Right lobe of liver (tissue), 6 donors: ENCODE data around the gene ALPP. TPM values are rescaled to one million over a fixed set of nuclear protein-coding genes. Genes with fewer than 3 reads are reported as not detected.

Source experiments
- ATAC-seq, 4 donors: fragments of 200-7000 bp; cut with Tn5 transposase; one replicate each; pipeline ENCODE4 v1.9.1; 2020; ENCODE audit warnings: mild to moderate bottlenecking in 4 of 4, moderate library complexity in 4 of 4
- DNase-seq, 3 donors: peaks; one replicate each; pipeline ENCODE4 v3.0.0-alpha.2; 2020
- H3K27ac ChIP-seq, 3 donors: fragments of 200-600 bp; one replicate each; pipeline ENCODE4 v1.8.0; 2022
- H3K27me3 ChIP-seq, 2 donors: fragments of 200-600 bp; one replicate each; pipeline ENCODE4 v1.8.0; 2022
- H3K36me3 ChIP-seq, 4 donors: fragments of 200-600 bp; sonication (generic) in 1 of 4; one replicate each; pipeline versions ENCODE4 v1.5.1 to v1.8.0; 2017 to 2022; ENCODE audit warnings: control low read depth in 1 of 4
- H3K4me1 ChIP-seq, 4 donors: fragments of 200-600 bp; sonication (generic) in 1 of 4; one replicate each; pipeline versions ENCODE4 v1.5.1 to v1.8.0; 2017 to 2022; ENCODE audit warnings: control low read depth in 1 of 4
- H3K4me3 ChIP-seq, 3 donors: fragments of 200-600 bp; one replicate each; pipeline ENCODE4 v1.8.0; 2022
- H3K9me3 ChIP-seq, 4 donors: fragments of 200-600 bp; sonication (generic) in 1 of 4; one replicate each; pipeline versions ENCODE4 v1.5.1 to v1.8.0; 2017 to 2022; ENCODE audit warnings: control low read depth in 1 of 4
- CTCF ChIP-seq, 4 donors: fragments of 200-600 bp in 3 of 4; fragments of 450-650 bp in 1 of 4; IDR thresholded peaks; one replicate each; pipeline versions ENCODE4 v1.5.1 to v1.8.0; 2016 to 2022; ENCODE audit warnings: antibody characterized with exemption in 4 of 4, mild to moderate bottlenecking in 2 of 4
- POLR2A ChIP-seq: fragments of 450-650 bp; IDR thresholded peaks from one replicate; pipeline ENCODE4 v1.6.1; 2017; ENCODE audit warnings: antibody characterized with exemption, mild to moderate bottlenecking
- WGBS: methylation state at CpG from one replicate; pipeline ENCODE4 v1.1.6; 2018; ENCODE audit warnings: low coverage, low lambda C conversion rate; ENCODE audit not compliant: insufficient coverage; ENCODE audit errors: missing lambda C conversion rate; 5-methylcytosine and 5-hydroxymethylcytosine counted together
- intact Hi-C, 2 donors: fragments of 100-400 bp; cut with DNase I; formaldehyde crosslinking; loops; one replicate each; pipeline versions ENCODE4 v1.11.2 to v1.14.1; 2022
- total RNA-seq, 6 experiments: library from RNA; depleted of rRNA in 2 of 6; stranded (reverse); fragments of >200 nt in 2 of 6; fragmentation: NEBNext Ultra II Directional in 3 of 6; extraction: Animal tissue kit (Norgen Biotek cat#: 25700) in 3 of 6; gene quantifications; one replicate each; pipeline versions ENCODE4 v1.1.0 to v1.2.4, GENCODE V29; 2016 to 2023
- donor health status: DM: no; HTN: yes; CAD: no.
- donor health status: DM: no; HTN: no; CAD: no.
- donor health status: DM: no; HTN: no; CAD: no.
- donor health status: DM: no; HTN: yes; CAD: no.
- donor health status: DM: no; HTN: yes; CAD: no.

The ALPP gene
- total RNA-seq, 6 experiments from 2014 or later, result not detected

GRCh38 chr2:232348936-232349335 lies 29.6 kb upstream of the ALPP start:
- DNase-seq (peak in 2 of 3 donors; percentile 29 to 46), ATAC-seq (peak in 1 of 4 donors; percentile 4)
- peaks cover 0 to 3% (median 0%) of the 10 kb centered on the region in 4 donors for H3K4me1 ChIP-seq
- H3K4me3 ChIP-seq, result no peak overlapping the region
- no peak overlapping the region for H3K27ac ChIP-seq
- intact Hi-C loops, result no loop called here
- WGBS, result 45% methylated on average over 6 of the region's 6 CpGs
- no peaks in the 10 kb centered on the region for H3K36me3 ChIP-seq
- H3K27me3 ChIP-seq, result peaks cover 0 to 27% of the 10 kb centered on the region in 2 donors
- no peak for TF ChIP-seq CTCF (IDR thresholded peaks at IDR 0.05)
- TF ChIP-seq POLR2A, result no peak
- H3K9me3 ChIP-seq, result no peaks in the 10 kb centered on the region

GRCh38 chr2:232349546-232349945 lies 29.0 kb upstream of the ALPP start:
- ATAC-seq, result no peak
- H3K9me3 ChIP-seq, result no peaks in the 10 kb centered on the region
- DNase-seq, result peak in 2 of 3 donors; percentile 32 to 39

GRCh38 chr2:232349946-232350635 lies 28.5 kb upstream of the ALPP start:
- Histone ChIP-seq H3K4me3 (no peak overlapping the region), H3K9me3 (no peaks in the 10 kb centered on the region), H3K27me3 (peaks cover 0 to 27% of the 10 kb centered on the region in 2 donors), H3K27ac (no peak overlapping the region), H3K36me3 (no peaks in the 10 kb centered on the region), H3K4me1 (peaks cover 0 to 3% (median 0%) of the 10 kb centered on the region in 4 donors)
- TF ChIP-seq POLR2A (no peak), CTCF (IDR thresholded peaks at IDR 0.05) (no peak)
- 40% methylated on average over 1 of the region's 14 CpGs for WGBS
- peak in 1 of 3 donors; percentile 45 for DNase-seq
- intact Hi-C loops, result no loop called here
- ATAC-seq, result no peak

More at GRCh38 chr2:232349546-232349945, 29.0 kb upstream of the ALPP start:
- Histone ChIP-seq H3K36me3 (no peaks in the 10 kb centered on the region), H3K4me1 (peaks cover 0 to 3% (median 0%) of the 10 kb centered on the region in 4 donors), H3K27ac (no peak overlapping the region), H3K4me3 (no peak overlapping the region), H3K27me3 (peaks cover 0 to 27% of the 10 kb centered on the region in 2 donors)
- no CpG with 5 or more reads among the region's 7 CpGs for WGBS
- no peak for TF ChIP-seq POLR2A
- TF ChIP-seq CTCF (IDR thresholded peaks at IDR 0.05), result no peak
- intact Hi-C loops, result no loop called here

- WGBS, result 11% methylated on average over 11 of the region's 76 CpGs
Measured at GRCh38 chr2:232350804-232351685, 27.5 kb upstream of the ALPP start.

More at GRCh38 chr2:232350804-232351685, 27.5 kb upstream of the ALPP start:
- ATAC-seq (peak; percentile 9 to 55 (median 14)), DNase-seq (peak in 1 of 3 donors; percentile 45)
- intact Hi-C loops, result no loop called here
- H3K4me1 ChIP-seq, result peaks cover 0 to 3% (median 0%) of the 10 kb centered on the region in 4 donors
- H3K4me3 ChIP-seq, result no peak overlapping the region
- H3K27me3 ChIP-seq, result peaks cover 0 to 27% of the 10 kb centered on the region in 2 donors
- no peak overlapping the region for H3K27ac ChIP-seq
- no peaks in the 10 kb centered on the region for H3K9me3 ChIP-seq
- TF ChIP-seq CTCF (IDR thresholded peaks at IDR 0.05) (no peak), POLR2A (no peak)
- H3K36me3 ChIP-seq, result no peaks in the 10 kb centered on the region
